ENCODE results near the gene SNAP47.

The SNAP47 gene

GRCh38 chr1:227782226-227782625 lies 47.0 kb downstream of the SNAP47 start:
- TF ChIP-seq CTCF (conservative IDR thresholded peaks at IDR 0.05; ENCODE audit: control insufficient read depth, insufficient read depth, low read depth, low read length), result no peak
- no peak overlapping the region for H3K4me3 ChIP-seq (ENCODE audit: control insufficient read depth, low read depth, low read length)
- no peak for DNase-seq (ENCODE audit: low read depth)

GRCh38 chr1:227785094-227785804 lies 50.0 kb downstream of the SNAP47 start:
- no peak for TF ChIP-seq CTCF (conservative IDR thresholded peaks at IDR 0.05; ENCODE audit: control insufficient read depth, insufficient read depth, low read depth, low read length)
- DNase-seq (ENCODE audit: low read depth), result no peak
- H3K4me3 ChIP-seq (ENCODE audit: control insufficient read depth, low read depth, low read length), result no peak overlapping the region

- TF ChIP-seq CTCF (conservative IDR thresholded peaks at IDR 0.05; ENCODE audit: control insufficient read depth, insufficient read depth, low read depth, low read length), result no peak
- H3K4me3 ChIP-seq (ENCODE audit: control insufficient read depth, low read depth, low read length), result no peak overlapping the region
- no peak for DNase-seq (ENCODE audit: low read depth)
These were observed 50.8 kb downstream of the SNAP47 start for GRCh38 chr1:227785805-227786671.

GRCh38 chr1:227786673-227787512 lies 51.7 kb downstream of the SNAP47 start:
- no peak for TF ChIP-seq CTCF (conservative IDR thresholded peaks at IDR 0.05; ENCODE audit: control insufficient read depth, insufficient read depth, low read depth, low read length)
- H3K4me3 ChIP-seq (ENCODE audit: control insufficient read depth, low read depth, low read length), result peak overlapping the region; percentile 57
- DNase-seq (ENCODE audit: low read depth), result no peak

GRCh38 chr1:227787513-227788270 lies 52.5 kb downstream of the SNAP47 start:
- peak overlapping the region; percentile 57 for H3K4me3 ChIP-seq (ENCODE audit: control insufficient read depth, low read depth, low read length)
- peak; percentile 92 for DNase-seq (ENCODE audit: low read depth)
- no peak for TF ChIP-seq CTCF (conservative IDR thresholded peaks at IDR 0.05; ENCODE audit: control insufficient read depth, insufficient read depth, low read depth, low read length)
